Ishikawa (cell line): ENCODE measurements around the gene RPL7L1.

Experiments used
- CEBPB ChIP-seq: IDR thresholded peaks from 2 replicates; pipeline ENCODE4 v1.6.1; 2012
- CREB1 ChIP-seq: IDR thresholded peaks from 2 replicates; pipeline ENCODE4 v1.6.1; 2012; ENCODE audit warnings: low read depth
- EGR1 ChIP-seq: IDR thresholded peaks from 2 replicates; pipeline ENCODE4 v1.6.1; 2012
- EP300 ChIP-seq: IDR thresholded peaks from 2 replicates; pipeline ENCODE4 v1.6.1; 2012; ENCODE audit warnings: borderline replicate concordance
- FOXM1 ChIP-seq: IDR thresholded peaks from 2 replicates; pipeline ENCODE4 v1.6.1; 2012; ENCODE audit warnings: low read depth, borderline replicate concordance
- MAX ChIP-seq: IDR thresholded peaks from 2 replicates; pipeline ENCODE4 v1.6.1; 2012
- NFIC ChIP-seq: IDR thresholded peaks from 2 replicates; pipeline ENCODE4 v1.6.1; 2012
- RAD21 ChIP-seq: IDR thresholded peaks from 2 replicates; pipeline ENCODE4 v1.6.1; 2012; ENCODE audit warnings: low read depth
- TAF1 ChIP-seq: IDR thresholded peaks from 2 replicates; pipeline ENCODE4 v1.6.1; 2012; ENCODE audit warnings: low read depth, mild to moderate bottlenecking
- TCF12 ChIP-seq: IDR thresholded peaks from 2 replicates; pipeline ENCODE4 v1.6.1; 2012; ENCODE audit warnings: low read depth
- TEAD4 ChIP-seq: IDR thresholded peaks from 2 replicates; pipeline ENCODE4 v1.6.1; 2012
- USF1 ChIP-seq: IDR thresholded peaks from 2 replicates; pipeline ENCODE4 v1.6.1; 2012
- YY1 ChIP-seq: IDR thresholded peaks from 2 replicates; pipeline ENCODE4 v1.6.1; 2012; ENCODE audit warnings: low read depth
- ZBTB7A ChIP-seq: IDR thresholded peaks from 2 replicates; pipeline ENCODE4 v1.6.1; 2012; ENCODE audit warnings: low read depth
- TF ChIP-seq, protein P1 (sequence below): IDR thresholded peaks from 2 replicates; pipeline ENCODE4 v1.6.1; 2012; ENCODE audit warnings: low read depth, mild to moderate bottlenecking

Gene RPL7L1

GRCh38 chr6:42907336-42907735, 27.9 kb downstream of the RPL7L1 start:
- TF ChIP-seq YY1 = no peak
- TF ChIP-seq EGR1 = no peak
- TF ChIP-seq NFIC = no peak
- TF ChIP-seq TCF12 = no peak
- no peak for TF ChIP-seq USF1
- no peak for TF ChIP-seq FOXM1
- no peak for TF ChIP-seq EP300
- no peak for TF ChIP-seq CEBPB

DNA sequence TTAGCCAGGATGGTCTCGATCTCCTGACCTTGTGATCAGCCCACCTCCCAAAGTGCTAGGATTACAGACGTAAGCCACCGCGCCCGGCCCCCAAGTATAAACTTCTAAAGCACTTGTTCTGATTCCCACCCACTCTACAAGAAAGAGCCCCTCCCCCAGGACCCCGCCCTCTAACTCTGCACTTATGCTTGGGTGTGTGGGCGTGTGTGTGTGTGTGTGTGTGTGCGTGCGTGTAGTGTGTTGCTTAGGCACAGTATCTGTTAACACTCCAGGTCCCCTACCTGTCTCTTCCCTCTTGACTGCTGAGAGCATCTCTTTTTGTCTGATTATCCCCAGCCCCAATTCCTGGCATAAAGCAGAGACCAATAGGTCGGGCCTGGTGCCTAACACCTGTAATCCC, 30.4 kb downstream of the RPL7L1 start:
- no peak for TF ChIP-seq TEAD4
- TF ChIP-seq CREB1 = no peak
- TF ChIP-seq CEBPB = no peak
- no peak for TF ChIP-seq TCF12
- no peak for TF ChIP-seq RAD21
- TF ChIP-seq TAF1 = no peak
- TF ChIP-seq NFIC = no peak
- no peak for TF ChIP-seq EGR1
- TF ChIP-seq MAX = no peak
- no peak for TF ChIP-seq USF1
- no peak for TF ChIP-seq FOXM1
- TF ChIP-seq EP300 = no peak
- TF ChIP-seq, protein P1, sequence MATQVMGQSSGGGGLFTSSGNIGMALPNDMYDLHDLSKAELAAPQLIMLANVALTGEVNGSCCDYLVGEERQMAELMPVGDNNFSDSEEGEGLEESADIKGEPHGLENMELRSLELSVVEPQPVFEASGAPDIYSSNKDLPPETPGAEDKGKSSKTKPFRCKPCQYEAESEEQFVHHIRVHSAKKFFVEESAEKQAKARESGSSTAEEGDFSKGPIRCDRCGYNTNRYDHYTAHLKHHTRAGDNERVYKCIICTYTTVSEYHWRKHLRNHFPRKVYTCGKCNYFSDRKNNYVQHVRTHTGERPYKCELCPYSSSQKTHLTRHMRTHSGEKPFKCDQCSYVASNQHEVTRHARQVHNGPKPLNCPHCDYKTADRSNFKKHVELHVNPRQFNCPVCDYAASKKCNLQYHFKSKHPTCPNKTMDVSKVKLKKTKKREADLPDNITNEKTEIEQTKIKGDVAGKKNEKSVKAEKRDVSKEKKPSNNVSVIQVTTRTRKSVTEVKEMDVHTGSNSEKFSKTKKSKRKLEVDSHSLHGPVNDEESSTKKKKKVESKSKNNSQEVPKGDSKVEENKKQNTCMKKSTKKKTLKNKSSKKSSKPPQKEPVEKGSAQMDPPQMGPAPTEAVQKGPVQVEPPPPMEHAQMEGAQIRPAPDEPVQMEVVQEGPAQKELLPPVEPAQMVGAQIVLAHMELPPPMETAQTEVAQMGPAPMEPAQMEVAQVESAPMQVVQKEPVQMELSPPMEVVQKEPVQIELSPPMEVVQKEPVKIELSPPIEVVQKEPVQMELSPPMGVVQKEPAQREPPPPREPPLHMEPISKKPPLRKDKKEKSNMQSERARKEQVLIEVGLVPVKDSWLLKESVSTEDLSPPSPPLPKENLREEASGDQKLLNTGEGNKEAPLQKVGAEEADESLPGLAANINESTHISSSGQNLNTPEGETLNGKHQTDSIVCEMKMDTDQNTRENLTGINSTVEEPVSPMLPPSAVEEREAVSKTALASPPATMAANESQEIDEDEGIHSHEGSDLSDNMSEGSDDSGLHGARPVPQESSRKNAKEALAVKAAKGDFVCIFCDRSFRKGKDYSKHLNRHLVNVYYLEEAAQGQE = no peak

DNA sequence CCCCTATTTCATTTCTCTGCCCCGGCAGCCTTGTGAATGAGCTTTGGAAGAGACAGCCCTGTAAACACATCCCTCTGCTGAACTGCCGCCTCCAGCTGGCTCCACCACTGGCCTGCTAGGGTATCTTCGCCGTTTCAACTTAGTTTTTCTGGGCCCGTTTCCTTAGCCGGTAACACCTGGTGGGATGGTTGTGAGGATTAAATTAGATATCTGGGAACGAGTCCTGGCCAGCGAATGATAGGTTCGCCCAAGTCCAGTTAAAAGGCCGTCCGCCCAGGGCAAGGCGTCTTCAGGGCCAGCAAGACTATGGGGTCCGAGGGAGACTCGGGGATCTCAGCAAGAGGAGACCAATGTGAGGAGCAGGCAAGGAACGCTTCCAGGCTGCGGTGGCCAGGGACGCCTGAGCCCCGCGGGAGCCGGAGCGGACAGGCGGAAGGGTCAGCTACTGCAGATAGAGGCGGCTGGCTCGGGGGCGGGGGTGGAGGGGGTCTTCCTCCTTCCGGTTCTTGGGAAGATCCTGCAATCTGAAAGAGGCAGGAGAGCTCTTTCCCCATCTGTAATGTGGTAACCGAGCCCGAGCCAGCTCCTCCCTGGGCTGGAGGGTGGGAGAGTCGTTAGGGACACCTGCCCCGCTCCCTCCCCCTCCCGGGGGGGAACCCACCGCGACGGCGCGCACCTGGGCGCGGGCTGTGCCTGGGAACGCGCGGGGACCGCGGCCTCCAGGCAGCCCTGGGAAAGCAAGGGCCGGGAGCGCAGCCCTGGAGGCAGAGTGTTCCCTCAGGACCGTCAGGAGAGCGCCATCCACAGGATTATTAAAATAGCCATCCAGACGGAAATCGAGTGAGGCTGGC, 32.0 kb downstream of the RPL7L1 start:
- TF ChIP-seq YY1 (no peak), EGR1 (no peak), USF1 (no peak), FOXM1 (no peak), TEAD4 (no peak), CREB1 (no peak), ZBTB7A (no peak), CEBPB (no peak), RAD21 (no peak), MAX (no peak)
- TF ChIP-seq, protein P1 = no peak

- no peak for TF ChIP-seq FOXM1
- TF ChIP-seq CEBPB = no peak
- TF ChIP-seq NFIC = no peak
- TF ChIP-seq MAX = no peak
These were observed 35.1 kb downstream of the RPL7L1 start for GRCh38 chr6:42914546-42914945.

- TF ChIP-seq RAD21 (no peak), TAF1 (no peak), FOXM1 (no peak), EGR1 (no peak), YY1 (no peak), CREB1 (no peak), CEBPB (no peak), TCF12 (no peak), USF1 (no peak), MAX (no peak), EP300 (no peak), ZBTB7A (no peak), NFIC (no peak), TEAD4 (no peak)
- TF ChIP-seq, protein P1 = no peak
These were observed 36.3 kb downstream of the RPL7L1 start, which contains the start of gene PTCRA for GRCh38 chr6:42915732-42916131. Gene PTCRA, plus strand, starts transcription at chr6:42916053. Its CDS starts 17 bp downstream, at chr6:42916070.
